OCI-LY7 (cell line): Measurements from ENCODE around the gene RNF149. TPM values are rescaled to one million over a fixed set of nuclear protein-coding genes. Genes with fewer than 3 reads are reported as not detected.

Experiments
- BruUV-seq: library from RNA; stranded (reverse); fragments of 400-500 nt; replicated peaks from 2 replicates; lab custom pipeline; 2021; lab: Mats Ljungman, UMichigan
- CTCF ChIA-PET: fragments of 300-600 bp; sonication (Branson Sonifier 250); formaldehyde crosslinking; loops from one replicate; lab custom pipeline; 2022; ENCODE audit warnings: antibody characterized with exemption; ENCODE audit not compliant: unreplicated experiment; lab: Charles Lee
- POLR2A ChIA-PET: fragments of 300-600 bp; sonication (Branson Sonifier 250); formaldehyde crosslinking; loops from one replicate; lab custom pipeline; 2022; ENCODE audit warnings: antibody characterized with exemption; lab: Charles Lee
- DNase-seq: peaks from one replicate; pipeline ENCODE4 v3.0.0-alpha.2; 2015; ENCODE audit warnings: low spot score
- H2AFZ ChIP-seq: fragments of 200-600 bp; sonication (generic), shearing (Covaris generic); 2 replicates; pipeline ENCODE4 v1.6.1; 2014; ENCODE audit warnings: mild to moderate bottlenecking, antibody characterized with exemption, low read length, moderate library complexity
- H3K27ac ChIP-seq: fragments of 200-600 bp; sonication (generic); 2 replicates; pipeline ENCODE4 v1.5.1; 2014; ENCODE audit warnings: mixed run types, low read depth, mild to moderate bottlenecking, moderate library complexity, low read length, inconsistent platforms; ENCODE audit not compliant: poor library complexity, severe bottlenecking
- H3K36me3 ChIP-seq: fragments of 200-600 bp; sonication (generic); 2 replicates; pipeline ENCODE4 v1.6.1; 2014; ENCODE audit warnings: mild to moderate bottlenecking, antibody characterized with exemption, low read length, moderate library complexity, mixed read lengths; ENCODE audit not compliant: insufficient read depth
- H3K4me1 ChIP-seq: fragments of 200-600 bp; sonication (generic); 2 replicates; pipeline ENCODE4 v1.5.1; 2014; ENCODE audit warnings: mild to moderate bottlenecking, low read length; ENCODE audit not compliant: insufficient read depth, poor library complexity, severe bottlenecking
- H3K4me2 ChIP-seq: fragments of 200-600 bp; sonication (generic); 2 replicates; pipeline ENCODE4 v1.6.1; 2014; ENCODE audit warnings: mild to moderate bottlenecking, low read length
- H3K4me3 ChIP-seq: fragments of 200-600 bp; sonication (generic); 2 replicates; pipeline ENCODE4 v1.5.1; 2014; ENCODE audit warnings: mild to moderate bottlenecking, low read depth, low read length; ENCODE audit not compliant: poor library complexity, severe bottlenecking
- H3K79me2 ChIP-seq: fragments of 200-600 bp; sonication (generic); 2 replicates; pipeline ENCODE4 v1.6.1; 2016; ENCODE audit warnings: low read depth, mild to moderate bottlenecking, low read length, moderate library complexity, mixed read lengths; ENCODE audit not compliant: insufficient read depth
- H3K9me2 ChIP-seq: fragments of 200-600 bp; sonication (generic); 2 replicates; pipeline ENCODE4 v1.6.1; 2016; ENCODE audit warnings: mild to moderate bottlenecking, low read length, mixed read lengths; ENCODE audit not compliant: insufficient read depth
- H3K9me3 ChIP-seq: fragments of 200-600 bp; sonication (generic); 2 replicates; pipeline ENCODE4 v1.6.1; 2014; ENCODE audit warnings: mild to moderate bottlenecking, mixed run types, low read length, mixed read lengths
- H4K20me1 ChIP-seq: fragments of 200-600 bp; sonication (generic); 2 replicates; pipeline ENCODE4 v1.6.1; 2014; ENCODE audit warnings: mild to moderate bottlenecking, antibody characterized with exemption, low read length, moderate library complexity, mixed read lengths; ENCODE audit not compliant: insufficient read depth
- CTCF ChIP-seq: fragments of 200-600 bp; sonication (generic); conservative IDR thresholded peaks from 2 replicates; pipeline ENCODE4 v1.5.1; 2014; ENCODE audit warnings: mild to moderate bottlenecking, antibody characterized with exemption, low read length, moderate library complexity, mixed read lengths
- EZH2phosphoT487 ChIP-seq: fragments of 200-600 bp; sonication (generic); IDR thresholded peaks from 2 replicates; pipeline ENCODE4 v1.6.1; 2018; ENCODE audit warnings: low read depth, borderline replicate concordance, mild to moderate bottlenecking, mixed run types, antibody characterized with exemption, low read length, moderate library complexity, mixed read lengths
- intact Hi-C: fragments of 100-400 bp; cut with micrococcal nuclease; formaldehyde crosslinking; loops from one replicate; pipeline ENCODE4 v1.10.0; 2022; ENCODE audit not compliant: unreplicated experiment
- total RNA-seq, 2 experiments: library from RNA; depleted of rRNA in 1 of 2; stranded (reverse); fragments of >200 nt in 1 of 2; shearing (Covaris generic) in 1 of 2; gene quantifications; 2 replicates each; pipeline ENCODE4 v1.2.3, GENCODE V29; 2014 to 2022

Gene RNF149
- total RNA-seq, 2 experiments from 2014 or later = 10.3 to 17.9 TPM

GRCh38 chr2:101231937-101232730 lies 76.4 kb downstream of the RNF149 start:
- BruUV-seq = no TSS peak
- Histone ChIP-seq H3K9me2 (no peaks in the 10 kb centered on the region), H3K79me2 (no peaks in the 10 kb centered on the region), H3K27ac (no peak overlapping the region), H3K9me3 (no peaks in the 10 kb centered on the region), H3K4me1 (peaks cover 2% of the 10 kb centered on the region), H3K4me3 (no peak overlapping the region), H4K20me1 (no peaks in the 10 kb centered on the region), H3K4me2 (no peak overlapping the region), H2AFZ (no peak overlapping the region), H3K36me3 (no peaks in the 10 kb centered on the region)
- CTCF ChIA-PET = no interaction called here
- POLR2A ChIA-PET = interaction anchor here (0.7 to 1.9 kb wide), 3 partner anchors 9 to 436 kb away, joined by 4 to 6 read pairs (median 5); no protein-coding TSS in a partner anchor
- TF ChIP-seq CTCF (no peak), EZH2phosphoT487 (no peak)
- DNase-seq = no peak
- intact Hi-C loops = no loop called here

- Histone ChIP-seq H3K79me2 (no peaks in the 10 kb centered on the region), H3K9me3 (no peaks in the 10 kb centered on the region), H3K36me3 (no peaks in the 10 kb centered on the region), H3K4me1 (peaks cover 4% of the 10 kb centered on the region), H2AFZ (no peak overlapping the region), H3K4me2 (no peak overlapping the region), H3K27ac (no peak overlapping the region), H3K9me2 (no peaks in the 10 kb centered on the region), H3K4me3 (no peak overlapping the region), H4K20me1 (no peaks in the 10 kb centered on the region)
- no TSS peak for BruUV-seq
- intact Hi-C loops = no loop called here
- DNase-seq = no peak
- no peak for TF ChIP-seq CTCF
- TF ChIP-seq EZH2phosphoT487 = no peak
- POLR2A ChIA-PET = interaction anchor here (0.8 to 1.9 kb wide), 2 partner anchors 8 kb away, joined by 3 to 6 read pairs; no protein-coding TSS in a partner anchor
- CTCF ChIA-PET = no interaction called here
These were observed 77.3 kb downstream of the RNF149 start for GRCh38 chr2:101231240-101231639.

GRCh38 chr2:101230541-101231001 lies 77.9 kb downstream of the RNF149 start:
- ChIA-PET POLR2A (interaction anchor here (0.7 to 0.8 kb wide), 2 partner anchors 9 to 1526 kb away, joined by 3 read pairs; no protein-coding TSS in a partner anchor), CTCF (no interaction called here)
- Histone ChIP-seq H3K4me3 (no peak overlapping the region), H3K79me2 (no peaks in the 10 kb centered on the region), H3K4me2 (no peak overlapping the region), H4K20me1 (no peaks in the 10 kb centered on the region), H3K36me3 (peaks cover 1% of the 10 kb centered on the region; the same call in 1 of the 2 replicates), H2AFZ (no peak overlapping the region), H3K9me3 (peaks cover 4% of the 10 kb centered on the region; the same call in 1 of the 2 replicates), H3K27ac (no peak overlapping the region), H3K9me2 (no peaks in the 10 kb centered on the region), H3K4me1 (peaks cover 5% of the 10 kb centered on the region)
- TF ChIP-seq CTCF (no peak), EZH2phosphoT487 (no peak)
- intact Hi-C loops = no loop called here
- no peak for DNase-seq
- no TSS peak for BruUV-seq
